GM12873 (cell line): ENCODE measurements around the gene MUC22.

ENCODE experiments used
- TF ChIP-seq, protein P1 (sequence below): IDR thresholded peaks from 2 replicates; pipeline ENCODE4 v1.5.1; 2012; ENCODE audit warnings: low read depth, mild to moderate bottlenecking, moderate library complexity, low read length, control low read depth; ENCODE audit not compliant: insufficient read depth; ENCODE audit errors: missing control alignments

Gene MUC22

DNA sequence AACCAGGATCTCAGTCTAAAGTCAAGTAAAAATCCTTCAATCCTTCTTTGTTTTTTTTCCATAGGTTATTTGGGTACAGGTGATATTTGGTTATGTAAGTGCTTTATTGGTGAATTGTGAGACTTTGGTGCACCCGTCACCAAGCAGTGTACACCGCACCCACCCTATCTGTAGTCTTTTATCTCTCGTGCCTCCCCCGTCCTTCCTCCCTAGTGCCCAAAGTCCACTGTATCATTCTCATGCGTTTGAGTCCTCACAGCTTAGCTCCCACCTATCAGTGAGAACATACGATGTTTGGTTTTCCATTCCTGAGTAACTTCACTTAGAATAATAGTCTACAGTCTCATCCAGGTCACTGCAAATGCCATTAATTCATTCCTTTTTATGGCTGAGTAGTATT lies 879 bp downstream of the MUC22 start:
- TF ChIP-seq, protein P1, sequence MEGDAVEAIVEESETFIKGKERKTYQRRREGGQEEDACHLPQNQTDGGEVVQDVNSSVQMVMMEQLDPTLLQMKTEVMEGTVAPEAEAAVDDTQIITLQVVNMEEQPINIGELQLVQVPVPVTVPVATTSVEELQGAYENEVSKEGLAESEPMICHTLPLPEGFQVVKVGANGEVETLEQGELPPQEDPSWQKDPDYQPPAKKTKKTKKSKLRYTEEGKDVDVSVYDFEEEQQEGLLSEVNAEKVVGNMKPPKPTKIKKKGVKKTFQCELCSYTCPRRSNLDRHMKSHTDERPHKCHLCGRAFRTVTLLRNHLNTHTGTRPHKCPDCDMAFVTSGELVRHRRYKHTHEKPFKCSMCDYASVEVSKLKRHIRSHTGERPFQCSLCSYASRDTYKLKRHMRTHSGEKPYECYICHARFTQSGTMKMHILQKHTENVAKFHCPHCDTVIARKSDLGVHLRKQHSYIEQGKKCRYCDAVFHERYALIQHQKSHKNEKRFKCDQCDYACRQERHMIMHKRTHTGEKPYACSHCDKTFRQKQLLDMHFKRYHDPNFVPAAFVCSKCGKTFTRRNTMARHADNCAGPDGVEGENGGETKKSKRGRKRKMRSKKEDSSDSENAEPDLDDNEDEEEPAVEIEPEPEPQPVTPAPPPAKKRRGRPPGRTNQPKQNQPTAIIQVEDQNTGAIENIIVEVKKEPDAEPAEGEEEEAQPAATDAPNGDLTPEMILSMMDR = no peak

DNA sequence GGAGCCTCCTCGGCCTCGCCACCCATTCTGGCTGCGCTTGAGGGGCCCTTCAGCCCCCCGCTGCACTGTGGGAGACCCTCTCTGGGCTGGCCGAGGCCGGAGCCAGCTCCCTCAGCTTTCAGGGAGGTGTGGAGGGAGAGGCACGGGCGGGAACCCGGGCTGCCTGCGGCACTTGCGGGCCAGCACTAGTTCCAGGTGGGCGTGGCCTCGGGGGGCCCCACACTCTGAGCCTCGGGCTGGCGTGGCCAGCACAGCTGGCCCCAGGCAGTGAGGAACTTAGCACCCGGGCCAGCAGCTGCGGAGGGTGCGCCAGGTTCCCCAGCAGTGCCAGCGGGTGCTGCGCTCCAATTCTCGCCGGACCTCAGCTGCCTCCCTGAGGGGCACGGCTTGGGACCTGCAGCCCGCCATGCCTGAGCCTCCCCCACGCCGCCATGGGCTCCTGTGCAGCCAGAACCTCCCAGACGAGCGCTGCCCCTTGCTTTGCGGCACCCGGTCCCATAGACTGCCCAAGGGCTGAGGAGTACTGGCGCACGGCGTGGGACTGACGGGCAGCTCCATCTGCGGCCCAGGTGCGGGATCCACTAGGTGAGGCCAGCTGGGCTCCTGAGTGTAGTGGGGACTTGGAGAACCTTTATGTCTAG lies 6.5 kb downstream of the MUC22 start:
- TF ChIP-seq, protein P1 = no peak

DNA sequence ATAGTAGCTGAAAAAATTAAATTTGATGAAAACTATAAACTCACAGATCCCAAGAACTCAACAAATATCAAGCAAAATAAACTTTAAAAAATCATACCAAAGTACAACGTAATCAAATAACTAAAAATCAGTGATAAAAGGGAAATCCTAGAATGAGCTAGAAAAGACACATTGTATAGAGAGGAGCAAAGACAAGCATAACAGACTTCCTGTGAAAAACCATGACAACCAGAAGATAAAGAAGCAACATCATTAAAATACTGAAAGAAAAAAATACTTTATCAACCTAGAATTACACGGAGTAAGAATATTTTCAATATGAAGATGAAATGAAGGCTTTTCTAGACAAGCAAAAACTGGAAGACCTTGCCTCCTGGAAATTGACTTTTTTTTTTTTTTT lies 9.8 kb downstream of the MUC22 start:
- TF ChIP-seq, protein P1 = no peak

DNA sequence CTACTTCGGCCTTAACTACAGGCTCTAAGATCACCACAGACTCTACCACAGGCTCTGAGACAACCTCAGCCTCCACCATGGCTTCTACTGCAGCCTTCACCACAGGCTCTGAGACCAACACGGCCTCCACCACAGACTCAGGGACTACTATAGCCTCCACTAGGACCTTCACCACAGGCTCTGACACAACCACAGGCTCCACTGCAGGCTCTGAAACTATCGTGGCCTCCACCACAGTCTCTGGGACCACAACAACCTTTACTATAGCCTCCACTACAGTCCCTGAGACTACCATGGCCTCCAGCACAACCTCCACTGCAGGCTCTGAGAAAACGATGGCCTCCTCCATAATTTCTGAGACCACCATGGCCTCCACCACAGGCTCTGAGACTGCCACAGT lies 15.3 kb downstream of the MUC22 start:
- TF ChIP-seq, protein P1 = no peak

DNA sequence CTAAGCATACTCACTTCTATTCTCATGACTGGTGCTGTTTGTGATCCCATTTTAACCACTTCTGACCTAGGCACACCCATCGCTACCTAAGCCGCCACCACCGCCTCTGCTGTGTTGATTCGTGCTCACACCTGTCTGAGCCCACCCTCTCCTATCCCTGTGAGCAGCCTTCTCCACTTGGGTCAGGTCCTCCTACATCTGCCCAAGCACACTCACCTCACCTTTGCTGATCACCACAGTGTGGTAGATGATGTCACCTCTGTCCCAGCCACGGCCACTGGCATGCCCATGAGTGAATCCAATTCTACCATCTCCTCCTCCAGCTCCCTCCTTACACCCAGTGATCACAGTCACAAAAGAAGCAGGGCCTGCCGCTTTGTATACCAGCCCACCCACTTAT lies 20.8 kb downstream of the MUC22 start:
- TF ChIP-seq, protein P1 = no peak

DNA sequence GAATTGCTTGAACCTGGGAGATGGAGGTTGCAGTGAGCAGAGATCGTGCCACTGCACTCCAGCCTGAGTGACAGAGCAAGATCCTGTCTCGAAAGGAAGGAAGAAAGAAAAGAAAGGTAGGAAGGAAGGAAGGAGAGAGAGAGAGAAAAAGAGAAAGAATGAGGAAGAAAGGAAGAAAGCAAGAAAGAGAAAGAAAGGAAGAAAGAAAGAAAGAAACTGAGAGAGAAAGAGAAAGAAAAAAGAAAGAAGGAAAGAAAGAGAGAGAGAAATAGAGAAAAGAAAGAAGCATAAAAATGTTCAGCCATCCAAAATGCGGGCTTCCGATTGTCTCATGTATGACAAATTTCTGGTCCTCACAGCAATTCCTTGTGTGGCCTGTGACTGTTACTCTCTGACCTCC lies 22.8 kb downstream of the MUC22 start:
- TF ChIP-seq, protein P1 = no peak

DNA sequence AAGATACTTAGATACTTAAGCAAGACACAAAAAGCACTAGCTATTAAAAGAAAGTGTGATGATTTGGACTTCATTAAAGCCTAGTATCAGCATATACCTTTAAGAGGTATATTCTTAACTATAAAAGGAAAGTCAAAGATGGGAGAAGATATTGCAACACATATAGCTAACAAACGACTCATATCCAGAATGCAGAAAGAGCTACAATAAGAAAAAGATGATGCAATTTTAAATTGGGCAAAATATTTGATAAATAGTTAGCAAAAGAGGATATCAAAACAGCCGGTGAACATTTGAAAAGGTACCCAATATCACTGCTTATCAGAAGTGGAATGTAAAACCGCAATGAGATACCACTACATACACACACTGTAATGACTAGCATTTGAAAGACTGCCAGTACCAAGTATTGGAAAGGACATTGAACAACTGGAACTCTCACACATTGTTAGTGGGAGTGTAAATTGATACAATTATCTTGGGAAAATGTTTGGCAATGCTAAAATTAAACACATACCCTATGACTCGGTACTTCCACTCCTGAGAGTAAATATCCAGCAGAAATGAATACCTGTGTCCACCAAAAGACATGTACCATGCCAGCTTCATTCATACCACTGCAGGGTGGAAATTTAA lies 25.7 kb downstream of the MUC22 start:
- TF ChIP-seq, protein P1 = no peak
